C4-2B (cell line): ENCODE results near the gene CTR9.

Experiments
- CTCF ChIP-seq: fragments of 450-650 bp; conservative IDR thresholded peaks from 2 replicates; pipeline ENCODE4 v1.5.1; 2017; ENCODE audit warnings: mild to moderate bottlenecking
- ZFX ChIP-seq: fragments of 450-650 bp; IDR thresholded peaks from 2 replicates; pipeline ENCODE4 v1.6.1; 2017

DNA sequence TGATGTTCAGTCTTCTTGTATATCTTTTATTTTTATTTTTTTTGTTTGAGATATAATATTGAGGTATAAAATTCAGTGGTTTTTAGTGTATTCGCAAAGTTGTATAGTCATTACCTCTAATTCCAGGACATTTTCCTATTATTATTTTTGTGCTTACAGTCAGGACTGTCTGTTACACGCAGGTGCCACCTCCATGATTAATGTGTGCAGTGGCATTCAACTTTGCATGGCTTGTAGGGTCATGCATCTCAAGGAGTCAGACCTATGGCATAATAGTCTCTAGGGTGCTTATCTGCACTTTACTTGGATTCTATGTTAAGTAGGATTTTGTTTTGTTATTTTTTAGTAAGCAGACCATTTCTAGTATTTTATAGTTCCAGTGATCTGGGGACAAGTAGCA, 1.0 kb downstream of the CTR9 start:
- TF ChIP-seq ZFX = no peak
- no peak for TF ChIP-seq CTCF
